ENCODE data around the gene MAGEF1. TPM values are rescaled to one million over a fixed set of nuclear protein-coding genes. Genes with fewer than 3 reads are reported as not detected.
A peak's percentile ranks its signal among the peaks of the same experiment; 100 is the strongest.

Gene MAGEF1
- total and polyA plus RNA-seq, 10 of the 15 experiments (the other 5 are each of a cell fraction or from before 2014, with no cell fraction given), result 2.3 to 62.2 (median 27.1) TPM

DNA sequence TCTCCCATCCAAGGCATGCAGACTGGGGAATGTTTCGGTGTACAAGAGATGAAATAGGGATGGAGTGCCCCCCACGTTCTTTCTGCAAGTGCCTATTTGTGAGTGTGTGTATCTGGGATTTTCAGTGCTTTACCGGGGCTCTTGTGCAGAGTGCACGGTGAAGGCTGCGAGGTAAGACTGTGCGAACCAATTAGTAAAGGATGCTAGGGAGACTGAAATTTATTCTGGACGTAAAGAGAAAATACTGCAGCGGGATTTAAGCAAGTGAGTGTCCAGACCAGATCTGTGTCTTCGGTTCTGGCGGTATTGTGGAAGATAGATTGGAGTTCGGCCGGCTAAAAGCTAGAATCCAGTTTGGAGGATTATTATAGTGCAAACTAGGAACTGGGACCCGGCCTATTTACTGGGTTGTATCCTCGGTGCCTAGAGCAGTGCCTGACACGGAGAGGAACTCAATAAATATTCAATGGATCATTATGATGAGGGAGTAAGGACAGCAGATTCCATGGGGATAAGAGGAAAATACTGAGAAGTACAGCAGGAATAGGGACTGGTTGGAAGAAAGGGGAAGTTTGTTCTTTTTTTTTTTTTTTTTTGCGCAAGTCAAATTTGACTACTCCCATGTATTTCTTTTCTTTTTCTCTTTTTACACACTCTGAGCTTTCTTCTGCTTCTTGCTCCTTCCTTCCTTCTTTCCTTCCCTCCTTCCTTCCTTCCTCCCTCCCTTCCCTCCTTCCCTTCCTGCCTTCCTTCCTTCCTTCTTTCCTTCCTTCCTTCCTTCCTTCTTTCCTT is 580 bp upstream of the MAGEF1 start:
- TF ChIP-seq YBX1 (IDR thresholded peaks at IDR 0.05) (no peak), IKZF2 (IDR thresholded peaks at IDR 0.05) (no peak), NFYB (IDR thresholded peaks at IDR 0.05; ENCODE audit: insufficient read depth, low read depth, low read length) (no peak), ETV6 (conservative IDR thresholded peaks at IDR 0.05 in 1 of 2, IDR thresholded peaks at IDR 0.05 in 1 of 2; ENCODE audit: borderline replicate concordance in 1 of 2, low read depth in 1 of 2) (peak in 1 of 2 experiments; percentile 86; a peak in 1 of 4 replicates), ZNF384 (IDR thresholded peaks at IDR 0.05; ENCODE audit: borderline replicate concordance, low read depth, low read length) (peak; percentile 57; the same call in 1 of the 2 replicates), ZNF274 (IDR thresholded peaks at IDR 0.05; ENCODE audit: insufficient read depth, insufficient read length) (no peak)
- TF ChIP-seq, protein P1, sequence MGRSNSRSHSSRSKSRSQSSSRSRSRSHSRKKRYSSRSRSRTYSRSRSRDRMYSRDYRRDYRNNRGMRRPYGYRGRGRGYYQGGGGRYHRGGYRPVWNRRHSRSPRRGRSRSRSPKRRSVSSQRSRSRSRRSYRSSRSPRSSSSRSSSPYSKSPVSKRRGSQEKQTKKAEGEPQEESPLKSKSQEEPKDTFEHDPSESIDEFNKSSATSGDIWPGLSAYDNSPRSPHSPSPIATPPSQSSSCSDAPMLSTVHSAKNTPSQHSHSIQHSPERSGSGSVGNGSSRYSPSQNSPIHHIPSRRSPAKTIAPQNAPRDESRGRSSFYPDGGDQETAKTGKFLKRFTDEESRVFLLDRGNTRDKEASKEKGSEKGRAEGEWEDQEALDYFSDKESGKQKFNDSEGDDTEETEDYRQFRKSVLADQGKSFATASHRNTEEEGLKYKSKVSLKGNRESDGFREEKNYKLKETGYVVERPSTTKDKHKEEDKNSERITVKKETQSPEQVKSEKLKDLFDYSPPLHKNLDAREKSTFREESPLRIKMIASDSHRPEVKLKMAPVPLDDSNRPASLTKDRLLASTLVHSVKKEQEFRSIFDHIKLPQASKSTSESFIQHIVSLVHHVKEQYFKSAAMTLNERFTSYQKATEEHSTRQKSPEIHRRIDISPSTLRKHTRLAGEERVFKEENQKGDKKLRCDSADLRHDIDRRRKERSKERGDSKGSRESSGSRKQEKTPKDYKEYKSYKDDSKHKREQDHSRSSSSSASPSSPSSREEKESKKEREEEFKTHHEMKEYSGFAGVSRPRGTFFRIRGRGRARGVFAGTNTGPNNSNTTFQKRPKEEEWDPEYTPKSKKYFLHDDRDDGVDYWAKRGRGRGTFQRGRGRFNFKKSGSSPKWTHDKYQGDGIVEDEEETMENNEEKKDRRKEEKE (IDR thresholded peaks at IDR 0.05), result no peak
- TF ChIP-seq, protein P2, sequence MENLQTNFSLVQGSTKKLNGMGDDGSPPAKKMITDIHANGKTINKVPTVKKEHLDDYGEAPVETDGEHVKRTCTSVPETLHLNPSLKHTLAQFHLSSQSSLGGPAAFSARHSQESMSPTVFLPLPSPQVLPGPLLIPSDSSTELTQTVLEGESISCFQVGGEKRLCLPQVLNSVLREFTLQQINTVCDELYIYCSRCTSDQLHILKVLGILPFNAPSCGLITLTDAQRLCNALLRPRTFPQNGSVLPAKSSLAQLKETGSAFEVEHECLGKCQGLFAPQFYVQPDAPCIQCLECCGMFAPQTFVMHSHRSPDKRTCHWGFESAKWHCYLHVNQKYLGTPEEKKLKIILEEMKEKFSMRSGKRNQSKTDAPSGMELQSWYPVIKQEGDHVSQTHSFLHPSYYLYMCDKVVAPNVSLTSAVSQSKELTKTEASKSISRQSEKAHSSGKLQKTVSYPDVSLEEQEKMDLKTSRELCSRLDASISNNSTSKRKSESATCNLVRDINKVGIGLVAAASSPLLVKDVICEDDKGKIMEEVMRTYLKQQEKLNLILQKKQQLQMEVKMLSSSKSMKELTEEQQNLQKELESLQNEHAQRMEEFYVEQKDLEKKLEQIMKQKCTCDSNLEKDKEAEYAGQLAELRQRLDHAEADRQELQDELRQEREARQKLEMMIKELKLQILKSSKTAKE (IDR thresholded peaks at IDR 0.05; ENCODE audit: low read depth, poor library complexity, severe bottlenecking), result no peak
- no peak overlapping the region for H3K27ac ChIP-seq (ENCODE audit: control insufficient read depth, insufficient read depth)
- CTCF ChIA-PET, result interaction anchor here (0.6 to 1.0 kb wide), 2 partner anchors 14 to 15 kb away, joined by 3 to 4 read pairs; no protein-coding TSS in a partner anchor
- H3K36me3 ChIP-seq (ENCODE audit: control insufficient read depth in 2 of 2, insufficient read depth in 2 of 2, low read length in 1 of 2), result 0 out of 4 replicates have a peak, but pooled peaks cover 0 to 3% of the 10 kb centered on the region in 2 experiments
- peak; percentile 55 for ATAC-seq
- H3K27me3 ChIP-seq (replicated peaks in 1 of 2; ENCODE audit: control insufficient read depth in 2 of 2, insufficient read depth in 2 of 2, low read length in 1 of 2), result no peaks in the 10 kb centered on the region
- no peaks in the 10 kb centered on the region for H3K9me3 ChIP-seq (replicated peaks; ENCODE audit: control insufficient read depth, insufficient read depth, low read length)
- DNase-seq (ENCODE audit: low read depth, low spot score), result no peak
- 1% methylated on average over 15 of the region's 16 CpGs for WGBS (ENCODE audit: insufficient coverage, insufficient replicate concordance, low lambda C conversion rate, missing lambda C conversion rate)
- peaks cover 5% of the 10 kb centered on the region for H3K4me1 ChIP-seq (ENCODE audit: control insufficient read depth, insufficient read depth, low read length)
- in situ Hi-C loops (cut with MboI) (no loop called here), intact Hi-C loops (cut with micrococcal nuclease; ENCODE audit: unreplicated experiment) (no loop called here)
- RAD21 ChIA-PET (ENCODE audit: unreplicated experiment), result interaction anchor here (0.6 kb wide), 1 partner anchor 16 kb away, joined by 4 read pairs; no protein-coding TSS in a partner anchor
- H3K4me3 ChIP-seq, result peak overlapping the region; percentile 79
- FAIRE-seq, result peak; percentile 72
- SMC1A ChIA-PET (ENCODE audit: uncharacterized antibody, unreplicated experiment), result interaction anchor here (0.6 to 1.5 kb wide), 3 partner anchors 31 to 148 kb away, joined by 3 to 4 read pairs (median 3); no protein-coding TSS in a partner anchor
- no peaks in the 10 kb centered on the region for H4K20me1 ChIP-seq (ENCODE audit: control insufficient read depth, insufficient read depth)
- peaks cover 9% of the 10 kb centered on the region for H3K79me2 ChIP-seq (ENCODE audit: control insufficient read depth, insufficient read depth, low read length)
- BruUV-seq (replicated peaks), result no TSS peak
- POLR2A ChIA-PET, result interaction anchor here (0.7 to 1.1 kb wide), 3 partner anchors 124 to 186 kb away, joined by 3 to 8 read pairs (median 4); no protein-coding TSS in a partner anchor
- peak overlapping the region; percentile 88 for H2AFZ ChIP-seq (ENCODE audit: control insufficient read depth, low read depth, low read length)
- peak overlapping the region; percentile 91 for H3K4me2 ChIP-seq (ENCODE audit: control insufficient read depth, insufficient read depth)
- H3K9ac ChIP-seq (ENCODE audit: control insufficient read depth, insufficient read depth, low read length), result no peak overlapping the region

Data from GM12878 (cell line).